ENCODE measurements around the gene RPL13. TPM values are rescaled to one million over a fixed set of nuclear protein-coding genes. Genes with fewer than 3 reads are reported as not detected.
A peak's percentile ranks its signal among the peaks of the same experiment; 100 is the strongest.

Gene RPL13
- total RNA-seq, 1 donor from 2014 or later, result 2,788 TPM

GRCh38 chr16:89545044-89545830 is 15.2 kb upstream of the RPL13 start:
- DNase-seq (ENCODE audit: low spot score), result no peak

- no peak for DNase-seq (ENCODE audit: low spot score)
Observed at GRCh38 chr16:89545831-89546574, 14.5 kb upstream of the RPL13 start.

GRCh38 chr16:89546781-89547180 is 13.7 kb upstream of the RPL13 start:
- no peak for DNase-seq (ENCODE audit: low spot score)

GRCh38 chr16:89547291-89547690 is 13.2 kb upstream of the RPL13 start:
- no peak for DNase-seq (ENCODE audit: low spot score)

- no peak for DNase-seq (ENCODE audit: low spot score)
Observed at GRCh38 chr16:89547860-89548259, 12.6 kb upstream of the RPL13 start.

- no peak for DNase-seq (ENCODE audit: low spot score)
Observed at GRCh38 chr16:89548344-89549006, 12.0 kb upstream of the RPL13 start.

GRCh38 chr16:89549007-89549700 is 11.3 kb upstream of the RPL13 start:
- no peak for DNase-seq (ENCODE audit: low spot score)

- no peak for DNase-seq (ENCODE audit: low spot score)
Observed at GRCh38 chr16:89550421-89551007, 10.0 kb upstream of the RPL13 start.

- DNase-seq (ENCODE audit: low spot score), result no peak
Observed at GRCh38 chr16:89552329-89552728, 8.2 kb upstream of the RPL13 start.

- DNase-seq (ENCODE audit: low spot score), result no peak
Observed at GRCh38 chr16:89552913-89553312, 7.6 kb upstream of the RPL13 start.

GRCh38 chr16:89553733-89554132 is 6.7 kb upstream of the RPL13 start:
- no peak for DNase-seq (ENCODE audit: low spot score)

GRCh38 chr16:89554343-89554742 is 6.1 kb upstream of the RPL13 start:
- DNase-seq (ENCODE audit: low spot score), result no peak

- DNase-seq (ENCODE audit: low spot score), result no peak
Observed at GRCh38 chr16:89555265-89555664, 5.2 kb upstream of the RPL13 start.

GRCh38 chr16:89555780-89556179 is 4.7 kb upstream of the RPL13 start:
- DNase-seq (ENCODE audit: low spot score), result no peak

GRCh38 chr16:89556750-89557689 is 3.5 kb upstream of the RPL13 start:
- peak; percentile 65 for DNase-seq (ENCODE audit: low spot score)

GRCh38 chr16:89557690-89558490 is 2.6 kb upstream of the RPL13 start:
- DNase-seq (ENCODE audit: low spot score), result no peak

- DNase-seq (ENCODE audit: low spot score), result peak; percentile 16
Observed at GRCh38 chr16:89561142-89561883, 831 bp downstream of the RPL13 start.

- DNase-seq (ENCODE audit: low spot score), result no peak
Observed at GRCh38 chr16:89561884-89562599, 1.6 kb downstream of the RPL13 start.

All from umbilical cord (tissue), 2 donors.